Placental epithelial cell (primary cell): ENCODE measurements around the gene DGKE. TPM values are rescaled to one million over a fixed set of nuclear protein-coding genes. Genes with fewer than 3 reads are reported as not detected.

ENCODE experiments used
- small RNA-seq: library from RNA; depleted of rRNA; stranded (forward); fragments of <200 nt; gene quantifications from one replicate; pipeline ENCODE3, GENCODE V24; 2012
- total RNA-seq: library from RNA; depleted of rRNA; stranded (reverse); fragments of >200 nt; gene quantifications from 2 replicates; pipeline ENCODE4 v1.2.3, GENCODE V29; 2012

Gene DGKE
- total RNA-seq = 3.9 and 6.4 TPM in 2 replicates

GRCh38 chr17:56833809-56834379, at the start of gene DGKE, which contains the start of gene C17orf67:
TSS of gene DGKE (plus strand) at chr17:56834151. CDS start at chr17:56834796, 645 bp downstream.
TSS of gene C17orf67 (minus strand) at chr17:56833920. CDS start at chr17:56815810, 18,110 bp downstream.

GRCh38 chr17:56913867-56914580, 80.1 kb downstream of the DGKE start, which contains the start of gene TRIM25:
TSS of gene TRIM25 (minus strand) at chr17:56914049. CDS start at chr17:56913988, 61 bp downstream.

Small RNAs within 50 kb of the gene (small RNA-seq; reads per million reads assigned to genes)
- gene AC015912.2 (not detected), gene RNU6-1158P (not detected)

Other genes with a start within 250 kb of the DGKE start
- 83.6 and 168 TPM in 2 replicates for gene NOG, start 240.5 kb upstream of the DGKE start, total RNA-seq
- gene C17orf67, start 231 bp upstream of the DGKE start, total RNA-seq = 1.3 and 1.6 TPM in 2 replicates
- 18.1 and 22.2 TPM in 2 replicates for gene TRIM25, start 79.9 kb downstream of the DGKE start, total RNA-seq
- gene COIL, start 126.9 kb downstream of the DGKE start, total RNA-seq = 16.9 and 18.3 TPM in 2 replicates
- 6.8 and 11.0 TPM in 2 replicates for gene SCPEP1, start 144.0 kb downstream of the DGKE start, total RNA-seq